Osteoblast (primary cell): ENCODE data around the gene ZDHHC13. TPM values are rescaled to one million over a fixed set of nuclear protein-coding genes. Genes with fewer than 3 reads are reported as not detected.

ENCODE experiments used
- DNase-seq: peaks from one replicate; pipeline ENCODE4 v3.0.0; 2011; ENCODE audit warnings: low spot score, mixed read lengths; ENCODE audit not compliant: insufficient read length; ENCODE audit errors: missing footprints
- H2AFZ ChIP-seq: 2 replicates; pipeline ENCODE4 v1.6.0; 2011; ENCODE audit warnings: mild to moderate bottlenecking, low read length
- H3K27ac ChIP-seq: 2 replicates; pipeline ENCODE4 v1.5.1; 2011; ENCODE audit warnings: mild to moderate bottlenecking, low read depth, low read length, moderate library complexity
- H3K27me3 ChIP-seq: 2 replicates; pipeline ENCODE4 v1.6.0; 2012; ENCODE audit warnings: mild to moderate bottlenecking, control low read depth, inconsistent platforms, low read length, moderate library complexity; ENCODE audit not compliant: insufficient read depth
- H3K36me3 ChIP-seq: 2 replicates; pipeline ENCODE4 v1.5.1; 2011; ENCODE audit warnings: mild to moderate bottlenecking, low read length, control low read depth, moderate library complexity; ENCODE audit not compliant: insufficient read depth
- H3K4me1 ChIP-seq: 2 replicates; pipeline ENCODE4 v1.5.1; 2011; ENCODE audit warnings: mild to moderate bottlenecking, low read length, control low read depth, moderate library complexity; ENCODE audit not compliant: insufficient read depth
- H3K4me2 ChIP-seq: 2 replicates; pipeline ENCODE4 v1.6.0; 2011; ENCODE audit warnings: mild to moderate bottlenecking, low read length; ENCODE audit not compliant: insufficient read depth
- H3K4me3 ChIP-seq: fragments of 200-600 bp; sonication (generic); 3 replicates; pipeline ENCODE4 v1.5.1; 2012; ENCODE audit warnings: mild to moderate bottlenecking, low read length, inconsistent platforms; ENCODE audit not compliant: insufficient read depth
- H3K79me2 ChIP-seq: 2 replicates; pipeline ENCODE4 v1.6.0; 2012; ENCODE audit warnings: mild to moderate bottlenecking, low read length, control low read depth, inconsistent platforms; ENCODE audit not compliant: insufficient read depth
- H3K9me3 ChIP-seq: 2 replicates; pipeline ENCODE4 v1.5.1; 2011; ENCODE audit warnings: low read depth, low read length, control low read depth
- H4K20me1 ChIP-seq: 2 replicates; pipeline ENCODE4 v1.6.0; 2012; ENCODE audit warnings: mild to moderate bottlenecking, low read length, control low read depth; ENCODE audit not compliant: insufficient read depth
- total RNA-seq: library from RNA; depleted of rRNA; stranded (reverse); fragments of >200 nt; gene quantifications from 2 replicates; pipeline ENCODE4 v1.2.3, GENCODE V29; 2012
- TF ChIP-seq, protein P1 (sequence below): IDR thresholded peaks from 2 replicates; pipeline ENCODE4 v1.5.1; 2011; ENCODE audit warnings: mild to moderate bottlenecking, low read depth, low read length, moderate library complexity; ENCODE audit errors: extremely low read depth

ZDHHC13 gene
- total RNA-seq, 1 donor, result 16.6 TPM

DNA sequence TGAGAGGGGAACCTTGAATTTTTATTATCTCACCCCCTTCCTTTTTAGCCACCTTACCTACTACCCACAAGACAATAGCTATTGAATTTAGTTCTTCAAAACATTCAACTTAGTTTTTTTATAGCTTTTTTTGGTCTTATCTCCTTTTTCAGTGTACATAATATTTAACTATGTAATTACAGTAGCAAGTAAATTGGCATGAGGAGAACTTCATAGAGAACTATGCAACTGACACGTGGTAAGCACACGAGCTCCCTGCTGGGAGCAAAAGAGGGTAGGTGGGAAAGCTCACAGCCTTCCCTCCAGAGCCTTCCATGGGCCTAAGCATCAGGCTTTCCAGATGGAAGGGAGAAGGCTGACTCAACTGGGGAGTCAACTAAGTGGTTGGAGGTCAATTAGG lies 22.1 kb upstream of the ZDHHC13 start:
- H4K20me1 ChIP-seq, result no peaks in the 10 kb centered on the region
- peaks cover 17% of the 10 kb centered on the region for H3K27me3 ChIP-seq
- H3K4me2 ChIP-seq, result no peak overlapping the region
- no peak for DNase-seq
- TF ChIP-seq, protein P1, sequence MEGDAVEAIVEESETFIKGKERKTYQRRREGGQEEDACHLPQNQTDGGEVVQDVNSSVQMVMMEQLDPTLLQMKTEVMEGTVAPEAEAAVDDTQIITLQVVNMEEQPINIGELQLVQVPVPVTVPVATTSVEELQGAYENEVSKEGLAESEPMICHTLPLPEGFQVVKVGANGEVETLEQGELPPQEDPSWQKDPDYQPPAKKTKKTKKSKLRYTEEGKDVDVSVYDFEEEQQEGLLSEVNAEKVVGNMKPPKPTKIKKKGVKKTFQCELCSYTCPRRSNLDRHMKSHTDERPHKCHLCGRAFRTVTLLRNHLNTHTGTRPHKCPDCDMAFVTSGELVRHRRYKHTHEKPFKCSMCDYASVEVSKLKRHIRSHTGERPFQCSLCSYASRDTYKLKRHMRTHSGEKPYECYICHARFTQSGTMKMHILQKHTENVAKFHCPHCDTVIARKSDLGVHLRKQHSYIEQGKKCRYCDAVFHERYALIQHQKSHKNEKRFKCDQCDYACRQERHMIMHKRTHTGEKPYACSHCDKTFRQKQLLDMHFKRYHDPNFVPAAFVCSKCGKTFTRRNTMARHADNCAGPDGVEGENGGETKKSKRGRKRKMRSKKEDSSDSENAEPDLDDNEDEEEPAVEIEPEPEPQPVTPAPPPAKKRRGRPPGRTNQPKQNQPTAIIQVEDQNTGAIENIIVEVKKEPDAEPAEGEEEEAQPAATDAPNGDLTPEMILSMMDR, result no peak
- no peak overlapping the region for H2AFZ ChIP-seq
- H3K9me3 ChIP-seq, result no peaks in the 10 kb centered on the region
- no peaks in the 10 kb centered on the region for H3K36me3 ChIP-seq
- no peak overlapping the region for H3K4me3 ChIP-seq
- no peaks in the 10 kb centered on the region for H3K79me2 ChIP-seq
- no peak overlapping the region for H3K27ac ChIP-seq
- peaks cover 6% of the 10 kb centered on the region for H3K4me1 ChIP-seq

DNA sequence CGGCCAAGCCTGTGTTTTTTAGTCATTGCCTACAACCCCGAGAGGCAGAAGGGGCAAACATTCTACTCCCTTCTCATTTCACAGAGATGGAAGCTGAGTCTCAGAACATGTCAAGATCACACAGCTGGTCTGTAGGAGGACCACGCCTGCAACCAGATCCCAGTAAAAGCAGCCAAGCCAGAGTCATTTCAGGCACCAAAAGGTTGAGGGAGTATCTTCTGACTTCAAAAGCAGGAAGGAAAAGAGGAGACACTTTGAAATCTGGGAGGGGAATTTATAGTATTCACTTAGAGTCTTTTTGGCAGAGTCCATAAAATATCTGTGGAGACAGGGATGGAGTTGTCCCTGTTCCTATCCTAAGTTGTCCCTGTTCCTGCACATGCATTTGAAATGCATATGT lies 17.9 kb upstream of the ZDHHC13 start:
- peaks cover 44% of the 10 kb centered on the region for H3K27me3 ChIP-seq
- DNase-seq, result no peak
- H3K4me3 ChIP-seq, result no peak overlapping the region
- no peaks in the 10 kb centered on the region for H3K36me3 ChIP-seq
- H3K9me3 ChIP-seq, result no peaks in the 10 kb centered on the region
- TF ChIP-seq, protein P1, result no peak
- H3K4me1 ChIP-seq, result peaks cover 2% of the 10 kb centered on the region
- no peak overlapping the region for H3K4me2 ChIP-seq
- no peaks in the 10 kb centered on the region for H4K20me1 ChIP-seq
- H3K27ac ChIP-seq, result no peak overlapping the region
- H3K79me2 ChIP-seq, result no peaks in the 10 kb centered on the region
- no peak overlapping the region for H2AFZ ChIP-seq

DNA sequence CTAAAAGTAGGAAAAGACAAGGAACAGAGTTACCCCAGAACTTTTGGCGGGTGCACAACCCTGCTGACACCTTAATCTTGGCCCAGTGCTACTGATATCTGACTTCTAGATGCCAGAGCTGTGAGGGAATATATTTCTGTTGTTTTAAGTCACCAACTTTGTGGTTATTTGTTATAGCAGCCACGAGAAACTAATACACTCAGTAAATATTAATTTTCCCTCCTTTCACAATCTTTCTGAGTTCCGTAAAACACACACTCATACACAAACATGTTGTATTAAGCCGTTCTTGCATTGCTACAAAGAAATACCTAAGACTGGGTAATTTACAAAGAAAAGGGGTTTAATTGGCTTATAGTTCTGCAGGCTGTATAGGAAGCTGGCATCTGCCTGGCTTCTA lies 16.1 kb upstream of the ZDHHC13 start:
- no peak overlapping the region for H3K4me2 ChIP-seq
- H3K79me2 ChIP-seq, result no peaks in the 10 kb centered on the region
- H3K4me3 ChIP-seq, result no peak overlapping the region
- H3K27ac ChIP-seq, result no peak overlapping the region
- no peaks in the 10 kb centered on the region for H3K4me1 ChIP-seq
- H4K20me1 ChIP-seq, result no peaks in the 10 kb centered on the region
- peaks cover 53% of the 10 kb centered on the region for H3K27me3 ChIP-seq
- no peak for DNase-seq
- no peak overlapping the region for H2AFZ ChIP-seq
- no peaks in the 10 kb centered on the region for H3K9me3 ChIP-seq
- no peaks in the 10 kb centered on the region for H3K36me3 ChIP-seq
- TF ChIP-seq, protein P1, result no peak

DNA sequence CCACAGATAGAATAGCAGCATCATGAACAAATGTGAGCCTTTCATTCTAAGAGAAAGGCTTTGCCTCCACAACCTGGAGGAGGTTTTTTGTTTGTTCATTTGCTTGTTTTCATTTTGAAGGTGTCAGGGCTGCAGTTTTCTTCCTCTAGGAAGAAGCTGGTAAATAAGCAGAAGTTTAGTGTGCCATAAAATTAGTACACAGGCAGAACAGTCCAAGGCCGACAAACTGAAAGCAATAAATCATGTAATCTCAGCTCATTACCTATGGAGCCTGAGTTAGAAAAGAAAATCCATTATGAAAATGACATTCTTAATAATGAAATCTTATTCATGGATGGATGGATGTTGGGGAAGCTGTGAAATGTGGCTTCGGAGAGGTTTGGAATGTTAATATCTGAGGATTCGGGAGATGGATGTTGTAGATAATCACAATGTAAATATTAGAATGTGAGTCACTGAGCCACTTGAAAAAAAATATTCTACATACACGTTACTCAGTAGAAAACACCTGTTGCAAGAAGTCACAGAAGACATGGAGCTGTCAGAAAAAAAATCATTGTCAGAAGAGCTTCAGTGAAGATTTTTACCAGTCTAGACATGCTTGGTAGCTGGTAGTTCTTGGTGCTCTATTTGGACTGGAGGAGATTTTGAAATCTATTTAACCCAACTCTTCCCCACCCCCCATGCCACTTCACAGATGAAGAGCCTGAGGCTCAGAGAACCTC lies 15.0 kb upstream of the ZDHHC13 start:
- Histone ChIP-seq H3K36me3 (no peaks in the 10 kb centered on the region), H3K79me2 (no peaks in the 10 kb centered on the region), H3K27me3 (peaks cover 59% of the 10 kb centered on the region), H3K4me3 (no peak overlapping the region), H4K20me1 (no peaks in the 10 kb centered on the region), H3K27ac (no peak overlapping the region), H3K4me1 (no peaks in the 10 kb centered on the region), H3K9me3 (no peaks in the 10 kb centered on the region), H2AFZ (no peak overlapping the region), H3K4me2 (no peak overlapping the region)
- no peak for DNase-seq
- TF ChIP-seq, protein P1, result no peak
